Fibroblast of skin of right quadriceps (primary cell): ENCODE measurements around the gene ANKRD31.

Experiments used
- DNase-seq: peaks from one replicate; pipeline ENCODE4 v3.0.0-alpha.2; 2013

The ANKRD31 gene

GRCh38 chr5:75054134-75054930 lies 182.3 kb downstream of the ANKRD31 start:
- peak; percentile 62 for DNase-seq

GRCh38 chr5:75053304-75054133 lies 183.2 kb downstream of the ANKRD31 start:
- peak; percentile 82 for DNase-seq

- DNase-seq = no peak
Measured at GRCh38 chr5:75053054-75053303, 183.7 kb downstream of the ANKRD31 start.

GRCh38 chr5:75052192-75053053 lies 184.3 kb downstream of the ANKRD31 start, which contains the start of gene GCNT4:
Gene GCNT4, minus strand, starts transcription at chr5:75052558. Its CDS starts 22,521 bp downstream, at chr5:75030037.
- peak; percentile 55 for DNase-seq

GRCh38 chr5:75051217-75051751 lies 185.4 kb downstream of the ANKRD31 start:
- DNase-seq = no peak

- peak; percentile 58 for DNase-seq
Measured at GRCh38 chr5:75050415-75050814, 186.3 kb downstream of the ANKRD31 start.

GRCh38 chr5:75049456-75050351 lies 187.0 kb downstream of the ANKRD31 start:
- DNase-seq = peak; percentile 57

GRCh38 chr5:75048457-75048953 lies 188.2 kb downstream of the ANKRD31 start:
- peak; percentile 31 for DNase-seq

- DNase-seq = no peak
Measured at GRCh38 chr5:75047356-75047755, 189.3 kb downstream of the ANKRD31 start.

GRCh38 chr5:75046366-75047142 lies 190.1 kb downstream of the ANKRD31 start:
- DNase-seq = no peak

GRCh38 chr5:75045071-75045470 lies 191.6 kb downstream of the ANKRD31 start:
- DNase-seq = no peak

- DNase-seq = no peak
Measured at GRCh38 chr5:75044406-75044805, 192.3 kb downstream of the ANKRD31 start.

GRCh38 chr5:75043633-75044264 lies 192.9 kb downstream of the ANKRD31 start:
- DNase-seq = no peak

GRCh38 chr5:75042522-75042921 lies 194.2 kb downstream of the ANKRD31 start:
- peak; percentile 32 for DNase-seq

GRCh38 chr5:75040973-75041372 lies 195.7 kb downstream of the ANKRD31 start:
- peak; percentile 84 for DNase-seq

- DNase-seq = peak; percentile 86
Measured at GRCh38 chr5:75037106-75037505, 199.6 kb downstream of the ANKRD31 start.

- DNase-seq = no peak
Measured at GRCh38 chr5:75034137-75034739, 202.4 kb downstream of the ANKRD31 start.

GRCh38 chr5:75031366-75031765 lies 205.3 kb downstream of the ANKRD31 start:
- no peak for DNase-seq

GRCh38 chr5:75028090-75028489 lies 208.6 kb downstream of the ANKRD31 start:
- DNase-seq = no peak
